Neuronal stem cell (in vitro differentiated cells): ENCODE data around the gene CYP27B1.

Experiments
- DNase-seq: peaks from one replicate; pipeline ENCODE4 v3.0.0-alpha.2; 2013; ENCODE audit warnings: low spot score
- H2AFZ ChIP-seq: one replicate; pipeline ENCODE4 v1.6.1; 2013; ENCODE audit warnings: mild to moderate bottlenecking, low read length, inconsistent platforms
- H2AK5ac ChIP-seq: 2 replicates; pipeline ENCODE4 v1.6.1; 2013; ENCODE audit warnings: low read depth, mild to moderate bottlenecking, inconsistent platforms, low read length, moderate library complexity, mixed read lengths
- H2BK120ac ChIP-seq: 2 replicates; pipeline ENCODE4 v1.6.1; 2013; ENCODE audit warnings: low read depth, mild to moderate bottlenecking, inconsistent platforms, low read length, moderate library complexity, mixed read lengths
- H2BK12ac ChIP-seq: one replicate; pipeline ENCODE4 v1.6.1; 2013; ENCODE audit warnings: low read length, inconsistent platforms
- H2BK15ac ChIP-seq: 2 replicates; pipeline ENCODE4 v1.6.1; 2013; ENCODE audit warnings: mild to moderate bottlenecking, low read length, inconsistent platforms, mixed read lengths
- H2BK5ac ChIP-seq: one replicate; pipeline ENCODE4 v1.6.1; 2013; ENCODE audit warnings: inconsistent platforms, mild to moderate bottlenecking, low read length, moderate library complexity
- H3K14ac ChIP-seq: one replicate; pipeline ENCODE4 v1.6.1; 2013; ENCODE audit warnings: low read length, inconsistent platforms
- H3K18ac ChIP-seq: 2 replicates; pipeline ENCODE4 v1.6.1; 2013; ENCODE audit warnings: low read length, inconsistent platforms
- H3K23ac ChIP-seq: 2 replicates; pipeline ENCODE4 v1.6.1; 2013; ENCODE audit warnings: low read depth, mild to moderate bottlenecking, mixed read lengths, low read length, inconsistent platforms; ENCODE audit not compliant: poor library complexity
- H3K27ac ChIP-seq: replicated peaks from 3 replicates; pipeline ENCODE4 v1.5.1; 2013; ENCODE audit warnings: low read length, inconsistent platforms
- H3K27me3 ChIP-seq, 3 experiments: 2 replicates each; pipeline ENCODE4 v1.6.1; 2013; ENCODE audit warnings: low read length in 3 of 3, mild to moderate bottlenecking in 2 of 3, inconsistent platforms in 1 of 3, low read depth in 1 of 3, mixed read lengths in 1 of 3, moderate library complexity in 1 of 3; ENCODE audit not compliant: control insufficient read depth in 3 of 3, insufficient read depth in 3 of 3
- H3K36me3 ChIP-seq, 2 donors: replicated peaks in 1 of 2; 2 replicates each; pipeline ENCODE4 v1.6.1; 2013; ENCODE audit warnings: low read length in 2 of 2; ENCODE audit not compliant: control insufficient read depth in 2 of 2, insufficient read depth in 2 of 2
- H3K4ac ChIP-seq: 2 replicates; pipeline ENCODE4 v1.6.1; 2013; ENCODE audit warnings: inconsistent platforms, mild to moderate bottlenecking, low read length, moderate library complexity
- H3K4me1 ChIP-seq, 2 donors: 1 replicate in 1 of 2; 2 replicates in 1 of 2; pipeline ENCODE4 v1.6.1; 2013; ENCODE audit warnings: low read length in 2 of 2, low read depth in 1 of 2; ENCODE audit not compliant: control insufficient read depth in 2 of 2, insufficient read depth in 1 of 2
- H3K4me2 ChIP-seq: one replicate; pipeline ENCODE4 v1.6.1; 2013; ENCODE audit warnings: mild to moderate bottlenecking, low read length, inconsistent platforms; ENCODE audit not compliant: insufficient read depth, poor library complexity, severe bottlenecking
- H3K4me3 ChIP-seq, 2 donors: 2 replicates each; pipeline ENCODE4 v1.5.1; 2013; ENCODE audit warnings: low read length in 2 of 2, mild to moderate bottlenecking in 2 of 2, inconsistent platforms in 1 of 2, moderate library complexity in 1 of 2
- H3K79me1 ChIP-seq: one replicate; pipeline ENCODE4 v1.6.1; 2013; ENCODE audit warnings: low read depth, mild to moderate bottlenecking, inconsistent platforms, low read length, moderate library complexity
- H3K9ac ChIP-seq: one replicate; pipeline ENCODE4 v1.6.1; 2013; ENCODE audit warnings: mild to moderate bottlenecking, low read depth, low read length, inconsistent platforms; ENCODE audit not compliant: poor library complexity
- H3K9me3 ChIP-seq, 2 donors: replicated peaks in 1 of 2; 2 replicates each; pipeline versions ENCODE3 to v1.6.1; 2013; ENCODE audit warnings: low read length in 2 of 2, mild to moderate bottlenecking in 2 of 2, inconsistent platforms in 1 of 2, low read depth in 1 of 2, mixed read lengths in 1 of 2, moderate library complexity in 1 of 2; ENCODE audit not compliant: control insufficient read depth in 2 of 2, insufficient read depth in 1 of 2
- H4K8ac ChIP-seq: one replicate; pipeline ENCODE4 v1.6.1; 2013; ENCODE audit warnings: low read depth, mild to moderate bottlenecking, inconsistent platforms, low read length, moderate library complexity
- H4K91ac ChIP-seq: one replicate; pipeline ENCODE4 v1.6.1; 2013; ENCODE audit warnings: low read length, low read depth, mild to moderate bottlenecking, inconsistent platforms; ENCODE audit not compliant: poor library complexity
- WGBS, 2 donors: extraction: QIAGEN DNeasy Blood & Tissue Kit; methylation state at CpG; one replicate each; pipeline ENCODE4 v1.1.7; 2013; ENCODE audit warnings: missing lambda C conversion rate in 2 of 2, mixed read lengths in 1 of 2; ENCODE audit not compliant: insufficient read length in 2 of 2, insufficient replicate concordance in 1 of 2; ENCODE audit errors: extremely low coverage in 2 of 2; 5-methylcytosine and 5-hydroxymethylcytosine counted together

Gene CYP27B1

DNA sequence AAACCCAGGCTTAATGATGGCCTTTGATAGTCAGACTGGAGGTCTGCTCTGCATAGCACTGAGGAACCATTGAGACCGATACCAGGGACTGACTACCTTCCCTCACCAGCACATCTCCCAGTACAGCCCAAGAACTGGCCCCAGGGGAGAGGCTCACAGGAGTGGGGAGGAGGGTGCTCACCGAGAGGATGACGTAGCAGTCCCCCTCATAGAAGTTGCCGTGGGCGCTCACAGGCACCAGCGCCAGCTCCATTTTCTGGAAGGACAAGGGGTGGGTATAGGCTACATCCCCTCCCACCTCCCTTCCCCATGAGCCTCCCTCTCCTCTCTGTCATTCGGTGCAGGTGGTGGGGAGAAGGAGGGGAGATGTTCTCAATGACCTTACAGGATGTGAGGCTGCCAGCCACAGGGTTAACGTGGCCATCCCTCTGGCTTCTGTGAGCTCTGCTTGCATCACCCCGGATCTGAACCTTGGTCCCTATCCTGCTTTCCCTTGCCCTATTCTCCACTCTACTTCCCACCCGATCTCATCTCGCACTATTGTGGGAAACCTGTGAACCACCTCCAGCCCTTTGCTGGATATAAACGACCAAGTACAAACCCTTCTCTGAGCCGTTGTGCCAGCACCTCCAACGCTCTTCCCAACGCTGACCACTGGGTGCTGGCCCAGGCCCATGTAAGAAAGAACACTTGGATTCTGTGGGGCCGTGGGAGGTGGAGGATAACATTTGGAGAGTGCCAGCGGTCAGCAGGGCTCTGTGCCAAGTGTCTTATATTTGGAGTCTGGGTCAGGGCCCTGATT, 47.3 kb upstream of the CYP27B1 start:
- H2BK5ac ChIP-seq, result peak overlapping the region; percentile 31
- DNase-seq, result no peak

DNA sequence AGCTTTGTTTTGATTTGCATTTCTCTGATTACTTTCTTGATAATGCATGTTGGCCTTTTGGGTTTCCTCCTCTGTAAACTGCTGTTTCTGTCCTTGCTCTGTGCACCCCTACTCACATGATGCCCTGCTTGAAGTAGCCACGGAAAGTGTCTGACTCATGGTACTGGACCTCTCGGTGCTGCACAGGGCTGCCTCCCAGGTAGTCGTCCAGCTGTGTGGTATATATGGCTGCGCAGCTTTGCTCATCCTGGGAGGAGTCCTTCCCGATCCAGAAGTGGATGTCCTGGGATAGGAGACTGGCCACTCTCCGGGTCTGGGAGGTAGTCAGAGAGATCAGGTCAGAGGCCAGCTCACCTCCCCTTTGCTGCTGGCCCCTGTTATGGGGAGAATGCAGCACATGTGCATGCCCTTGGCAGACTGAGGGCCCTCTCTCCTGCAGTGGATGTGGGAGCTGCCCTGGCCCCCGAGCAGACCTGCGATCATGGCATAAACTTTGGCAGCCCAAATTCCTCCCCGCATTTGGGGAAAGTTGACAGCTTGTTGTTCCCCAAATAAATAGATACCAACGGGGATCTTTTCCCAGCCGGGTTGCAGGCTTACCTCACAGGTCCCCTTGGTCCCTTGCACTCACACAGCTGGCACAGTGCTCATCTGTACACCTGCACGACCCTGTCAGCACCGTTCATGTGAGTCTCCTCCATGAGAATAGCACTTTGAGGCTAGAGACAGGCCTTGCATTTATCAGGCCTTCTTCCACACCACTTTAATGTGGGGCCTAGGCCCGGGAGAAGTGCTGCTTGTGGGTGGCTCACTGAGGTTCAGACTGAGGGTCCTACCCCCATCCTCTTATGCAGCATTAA, 46.5 kb upstream of the CYP27B1 start:
- Histone ChIP-seq H3K18ac (no peak overlapping the region), H2BK5ac (no peak overlapping the region), H3K4me3 (peak overlapping the region in 1 of 2 donors; percentile 25), H3K4me2 (no peak overlapping the region), H2BK12ac (no peak overlapping the region), H3K9me3 (no peaks in the 10 kb centered on the region), H3K4me1 (no peaks in the 10 kb centered on the region), H2AK5ac (no peak overlapping the region), H3K27ac (no peak overlapping the region), H4K91ac (no peak overlapping the region), H2BK120ac (no peak overlapping the region), H3K27me3 (peaks cover 0 to 2% (median 0%) of the 10 kb centered on the region in 3 experiments), H3K9ac (no peak overlapping the region), H3K4ac (no peak overlapping the region), H2AFZ (no peak overlapping the region), H3K36me3 (peaks cover 4 to 35% of the 10 kb centered on the region in 2 donors), H3K79me1 (no peaks in the 10 kb centered on the region), H3K14ac (no peak overlapping the region), H2BK15ac (no peak overlapping the region), H4K8ac (no peak overlapping the region), H3K23ac (no peak overlapping the region)
- no CpG with 5 or more reads among the region's 14 CpGs for whole genome bisulfite sequencing, 2 donors
- no peak for DNase-seq

More for the DNA sequence above, 47.3 kb upstream of the CYP27B1 start:
- Histone ChIP-seq H3K4ac (no peak overlapping the region), H3K4me2 (no peak overlapping the region), H3K18ac (peak overlapping the region; percentile 3), H4K8ac (peak overlapping the region; percentile 55), H2BK15ac (no peak overlapping the region), H2AFZ (no peak overlapping the region), H3K23ac (peak overlapping the region; percentile 55), H3K9ac (no peak overlapping the region), H3K9me3 (no peaks in the 10 kb centered on the region), H3K27me3 (peaks cover 0 to 2% (median 0%) of the 10 kb centered on the region in 3 experiments), H3K4me1 (no peaks in the 10 kb centered on the region), H3K27ac (no peak overlapping the region), H2AK5ac (no peak overlapping the region), H3K4me3 (no peak overlapping the region), H3K14ac (no peak overlapping the region), H2BK12ac (no peak overlapping the region), H2BK120ac (no peak overlapping the region), H4K91ac (no peak overlapping the region), H3K36me3 (peaks cover 6 to 36% of the 10 kb centered on the region in 2 donors), H3K79me1 (no peaks in the 10 kb centered on the region)
- WGBS, 2 donors, result no CpG with 5 or more reads among the region's 17 CpGs

- Histone ChIP-seq H3K4me2 (no peak overlapping the region), H3K4me1 (no peaks in the 10 kb centered on the region), H2AFZ (no peak overlapping the region), H3K9ac (no peak overlapping the region), H3K14ac (no peak overlapping the region), H2BK120ac (no peak overlapping the region), H4K8ac (no peak overlapping the region), H3K79me1 (no peaks in the 10 kb centered on the region), H3K23ac (no peak overlapping the region), H3K27me3 (peaks cover 0 to 2% (median 0%) of the 10 kb centered on the region in 3 experiments), H3K4me3 (no peak overlapping the region), H2AK5ac (no peak overlapping the region), H3K4ac (no peak overlapping the region), H2BK15ac (no peak overlapping the region), H3K36me3 (peaks cover 11 to 49% of the 10 kb centered on the region in 2 donors), H4K91ac (no peak overlapping the region), H3K18ac (no peak overlapping the region), H2BK12ac (no peak overlapping the region), H3K27ac (no peak overlapping the region), H2BK5ac (no peak overlapping the region), H3K9me3 (no peaks in the 10 kb centered on the region)
- no peak for DNase-seq
- WGBS, 2 donors, result no CpG with 5 or more reads among the region's 10 CpGs
Observed at GRCh38 chr12:57811028-57811755, 44.3 kb upstream of the CYP27B1 start.
